ENCODE measurements around the gene JAKMIP1.

The JAKMIP1 gene

GRCh38 chr4:6071191-6071958 is 129.0 kb downstream of the JAKMIP1 start:
- Mint-ChIP-seq H3K27me3 (peaks cover 10% of the 10 kb centered on the region), H3K27ac (no peak overlapping the region), H3K9me3 (no peaks in the 10 kb centered on the region), H3K36me3 (ENCODE audit: low read depth) (no peaks in the 10 kb centered on the region), H3K4me3 (no peak overlapping the region), H3K4me1 (ENCODE audit: low read depth) (no peaks in the 10 kb centered on the region)
- intact Hi-C loops (cut with micrococcal nuclease): no loop called here

GRCh38 chr4:6069845-6070709 is 130.3 kb downstream of the JAKMIP1 start:
- Mint-ChIP-seq H3K36me3 (ENCODE audit: low read depth) (no peaks in the 10 kb centered on the region), H3K4me1 (ENCODE audit: low read depth) (no peaks in the 10 kb centered on the region), H3K27ac (no peak overlapping the region), H3K4me3 (no peak overlapping the region), H3K9me3 (no peaks in the 10 kb centered on the region), H3K27me3 (peaks cover 10% of the 10 kb centered on the region)
- intact Hi-C loops (cut with micrococcal nuclease): no loop called here

- H3K9me3 Mint-ChIP-seq: no peaks in the 10 kb centered on the region
- H3K4me1 Mint-ChIP-seq (ENCODE audit: low read depth): no peaks in the 10 kb centered on the region
- no peak overlapping the region for H3K27ac Mint-ChIP-seq
- H3K27me3 Mint-ChIP-seq: peaks cover 10% of the 10 kb centered on the region
- H3K36me3 Mint-ChIP-seq (ENCODE audit: low read depth): no peaks in the 10 kb centered on the region
- intact Hi-C loops (cut with micrococcal nuclease): no loop called here
- no peak overlapping the region for H3K4me3 Mint-ChIP-seq
These were observed 131.4 kb downstream of the JAKMIP1 start for GRCh38 chr4:6068986-6069385.

GRCh38 chr4:6065934-6066590 is 134.3 kb downstream of the JAKMIP1 start:
- Mint-ChIP-seq H3K4me1 (ENCODE audit: low read depth) (no peaks in the 10 kb centered on the region), H3K9me3 (peaks cover 15% of the 10 kb centered on the region), H3K27me3 (peaks cover 6% of the 10 kb centered on the region), H3K4me3 (no peak overlapping the region), H3K27ac (no peak overlapping the region), H3K36me3 (ENCODE audit: low read depth) (no peaks in the 10 kb centered on the region)
- intact Hi-C loops (cut with micrococcal nuclease): no loop called here

GRCh38 chr4:6065166-6065565 is 135.2 kb downstream of the JAKMIP1 start:
- peaks cover 5% of the 10 kb centered on the region for H3K27me3 Mint-ChIP-seq

GRCh38 chr4:6064383-6064782 is 136.0 kb downstream of the JAKMIP1 start:
- H3K36me3 Mint-ChIP-seq (ENCODE audit: low read depth): no peaks in the 10 kb centered on the region

More at GRCh38 chr4:6065166-6065565, 135.2 kb downstream of the JAKMIP1 start:
- Mint-ChIP-seq H3K36me3 (ENCODE audit: low read depth) (no peaks in the 10 kb centered on the region), H3K4me1 (ENCODE audit: low read depth) (no peaks in the 10 kb centered on the region), H3K27ac (no peak overlapping the region), H3K4me3 (no peak overlapping the region), H3K9me3 (peaks cover 24% of the 10 kb centered on the region)
- intact Hi-C loops (cut with micrococcal nuclease): no loop called here

GRCh38 chr4:6063684-6064083 is 136.7 kb downstream of the JAKMIP1 start:
- Mint-ChIP-seq H3K9me3 (peaks cover 38% of the 10 kb centered on the region), H3K4me3 (no peak overlapping the region), H3K4me1 (ENCODE audit: low read depth) (no peaks in the 10 kb centered on the region), H3K27ac (no peak overlapping the region), H3K36me3 (ENCODE audit: low read depth) (no peaks in the 10 kb centered on the region), H3K27me3 (no peaks in the 10 kb centered on the region)
- intact Hi-C loops (cut with micrococcal nuclease): no loop called here

More at GRCh38 chr4:6064383-6064782, 136.0 kb downstream of the JAKMIP1 start:
- H3K27me3 Mint-ChIP-seq: no peaks in the 10 kb centered on the region
- intact Hi-C loops (cut with micrococcal nuclease): no loop called here
- H3K27ac Mint-ChIP-seq: no peak overlapping the region
- no peak overlapping the region for H3K4me3 Mint-ChIP-seq
- no peaks in the 10 kb centered on the region for H3K4me1 Mint-ChIP-seq (ENCODE audit: low read depth)
- H3K9me3 Mint-ChIP-seq: peaks cover 31% of the 10 kb centered on the region

- Mint-ChIP-seq H3K9me3 (peaks cover 54% of the 10 kb centered on the region), H3K4me1 (ENCODE audit: low read depth) (no peaks in the 10 kb centered on the region), H3K27me3 (no peaks in the 10 kb centered on the region), H3K4me3 (no peak overlapping the region), H3K36me3 (ENCODE audit: low read depth) (no peaks in the 10 kb centered on the region), H3K27ac (no peak overlapping the region)
- intact Hi-C loops (cut with micrococcal nuclease): no loop called here
These were observed 138.2 kb downstream of the JAKMIP1 start for GRCh38 chr4:6062133-6062532.

- intact Hi-C loops (cut with micrococcal nuclease): no loop called here
- H3K4me1 Mint-ChIP-seq (ENCODE audit: low read depth): no peaks in the 10 kb centered on the region
- no peak overlapping the region for H3K27ac Mint-ChIP-seq
- no peaks in the 10 kb centered on the region for H3K36me3 Mint-ChIP-seq (ENCODE audit: low read depth)
- no peaks in the 10 kb centered on the region for H3K27me3 Mint-ChIP-seq
- peaks cover 61% of the 10 kb centered on the region for H3K9me3 Mint-ChIP-seq
- no peak overlapping the region for H3K4me3 Mint-ChIP-seq
These were observed 141.0 kb downstream of the JAKMIP1 start for GRCh38 chr4:6059375-6059805.

- peaks cover 61% of the 10 kb centered on the region for H3K9me3 Mint-ChIP-seq
These were observed 141.6 kb downstream of the JAKMIP1 start for GRCh38 chr4:6058531-6059374.

GRCh38 chr4:6056976-6057766 is 143.2 kb downstream of the JAKMIP1 start:
- H3K27me3 Mint-ChIP-seq: no peaks in the 10 kb centered on the region
- no peaks in the 10 kb centered on the region for H3K4me1 Mint-ChIP-seq (ENCODE audit: low read depth)
- peaks cover 57% of the 10 kb centered on the region for H3K9me3 Mint-ChIP-seq
- no peaks in the 10 kb centered on the region for H3K36me3 Mint-ChIP-seq (ENCODE audit: low read depth)
- H3K27ac Mint-ChIP-seq: no peak overlapping the region
- intact Hi-C loops (cut with micrococcal nuclease): no loop called here
- no peak overlapping the region for H3K4me3 Mint-ChIP-seq

More at GRCh38 chr4:6058531-6059374, 141.6 kb downstream of the JAKMIP1 start:
- Mint-ChIP-seq H3K27ac (no peak overlapping the region), H3K4me3 (no peak overlapping the region), H3K27me3 (no peaks in the 10 kb centered on the region), H3K4me1 (ENCODE audit: low read depth) (no peaks in the 10 kb centered on the region), H3K36me3 (ENCODE audit: low read depth) (no peaks in the 10 kb centered on the region)
- intact Hi-C loops (cut with micrococcal nuclease): no loop called here

GRCh38 chr4:6055436-6055835 is 144.9 kb downstream of the JAKMIP1 start:
- Mint-ChIP-seq H3K27me3 (no peaks in the 10 kb centered on the region), H3K4me3 (no peak overlapping the region), H3K36me3 (ENCODE audit: low read depth) (no peaks in the 10 kb centered on the region), H3K4me1 (ENCODE audit: low read depth) (no peaks in the 10 kb centered on the region), H3K27ac (no peak overlapping the region), H3K9me3 (peaks cover 40% of the 10 kb centered on the region)
- intact Hi-C loops (cut with micrococcal nuclease): no loop called here

GRCh38 chr4:6055030-6055429 is 145.3 kb downstream of the JAKMIP1 start:
- peaks cover 36% of the 10 kb centered on the region for H3K9me3 Mint-ChIP-seq
- no peaks in the 10 kb centered on the region for H3K36me3 Mint-ChIP-seq (ENCODE audit: low read depth)
- no peaks in the 10 kb centered on the region for H3K4me1 Mint-ChIP-seq (ENCODE audit: low read depth)
- H3K4me3 Mint-ChIP-seq: no peak overlapping the region
- intact Hi-C loops (cut with micrococcal nuclease): no loop called here
- no peak overlapping the region for H3K27ac Mint-ChIP-seq
- no peaks in the 10 kb centered on the region for H3K27me3 Mint-ChIP-seq
